Mesendoderm (in vitro differentiated cells): ENCODE measurements around the gene DNAJC3.

ENCODE experiments used
- DNase-seq: peaks from one replicate; pipeline ENCODE4 v3.0.0; 2013
- H2AK5ac ChIP-seq: 2 replicates; pipeline ENCODE4 v1.6.1; 2013; ENCODE audit warnings: low read length, inconsistent platforms
- H2BK120ac ChIP-seq: 2 replicates; pipeline ENCODE4 v1.6.1; 2013; ENCODE audit warnings: low read depth, mild to moderate bottlenecking, low read length, moderate library complexity, mixed read lengths
- H2BK15ac ChIP-seq: replicated peaks from 2 replicates; pipeline ENCODE4 v1.6.1; 2013; ENCODE audit warnings: low read depth, mild to moderate bottlenecking, moderate library complexity
- H2BK5ac ChIP-seq: 2 replicates; pipeline ENCODE4 v1.6.1; 2013; ENCODE audit warnings: low read length, inconsistent platforms
- H3K18ac ChIP-seq: 2 replicates; pipeline ENCODE4 v1.6.1; 2013; ENCODE audit warnings: mild to moderate bottlenecking, low read length, mixed read lengths
- H3K23ac ChIP-seq: one replicate; pipeline ENCODE4 v1.6.1; 2013; ENCODE audit warnings: low read length
- H3K27ac ChIP-seq: 2 replicates; pipeline ENCODE4 v1.5.1; 2013; ENCODE audit warnings: low read depth, mild to moderate bottlenecking, inconsistent platforms, low read length, moderate library complexity
- H3K27me3 ChIP-seq: 2 replicates; pipeline ENCODE4 v1.6.1; 2013; ENCODE audit warnings: low read length, control low read depth, mild to moderate bottlenecking, inconsistent platforms; ENCODE audit not compliant: insufficient read depth, poor library complexity
- H3K36me3 ChIP-seq: 2 replicates; pipeline ENCODE4 v1.6.1; 2013; ENCODE audit warnings: low read length, inconsistent platforms; ENCODE audit not compliant: control insufficient read depth, insufficient read depth
- H3K4ac ChIP-seq: one replicate; pipeline ENCODE4 v1.6.1; 2013; ENCODE audit warnings: low read depth, mild to moderate bottlenecking, low read length, moderate library complexity
- H3K4me1 ChIP-seq: 2 replicates; pipeline ENCODE4 v1.6.1; 2013; ENCODE audit warnings: low read depth, low read length, inconsistent platforms; ENCODE audit not compliant: control insufficient read depth
- H3K4me2 ChIP-seq: 2 replicates; pipeline ENCODE4 v1.6.1; 2013; ENCODE audit warnings: low read length
- H3K4me3 ChIP-seq: 2 replicates; pipeline ENCODE4 v1.5.1; 2013; ENCODE audit warnings: mild to moderate bottlenecking, low read length
- H3K56ac ChIP-seq: one replicate; pipeline ENCODE4 v1.6.1; 2013; ENCODE audit warnings: low read length
- H3K79me1 ChIP-seq: 2 replicates; pipeline ENCODE4 v1.6.1; 2013; ENCODE audit warnings: low read length, inconsistent platforms
- H3K79me2 ChIP-seq: 2 replicates; pipeline ENCODE4 v1.6.1; 2013; ENCODE audit warnings: mild to moderate bottlenecking, low read length; ENCODE audit not compliant: control insufficient read depth, insufficient read depth
- H3K9ac ChIP-seq: 2 replicates; pipeline ENCODE4 v1.6.1; 2013; ENCODE audit warnings: low read length, inconsistent platforms
- H4K5ac ChIP-seq: one replicate; pipeline ENCODE4 v1.6.1; 2013; ENCODE audit warnings: low read length
- H4K8ac ChIP-seq: one replicate; pipeline ENCODE4 v1.6.1; 2013; ENCODE audit warnings: low read depth, mild to moderate bottlenecking, control low read depth, low read length, moderate library complexity
- WGBS: extraction: QIAGEN DNeasy Blood & Tissue Kit; methylation state at CpG from one replicate; pipeline ENCODE4 v1.1.7; 2013; ENCODE audit warnings: low lambda C conversion rate, missing lambda C conversion rate; ENCODE audit not compliant: insufficient coverage; ENCODE audit errors: extremely low coverage; 5-methylcytosine and 5-hydroxymethylcytosine counted together

DNAJC3 gene

DNA sequence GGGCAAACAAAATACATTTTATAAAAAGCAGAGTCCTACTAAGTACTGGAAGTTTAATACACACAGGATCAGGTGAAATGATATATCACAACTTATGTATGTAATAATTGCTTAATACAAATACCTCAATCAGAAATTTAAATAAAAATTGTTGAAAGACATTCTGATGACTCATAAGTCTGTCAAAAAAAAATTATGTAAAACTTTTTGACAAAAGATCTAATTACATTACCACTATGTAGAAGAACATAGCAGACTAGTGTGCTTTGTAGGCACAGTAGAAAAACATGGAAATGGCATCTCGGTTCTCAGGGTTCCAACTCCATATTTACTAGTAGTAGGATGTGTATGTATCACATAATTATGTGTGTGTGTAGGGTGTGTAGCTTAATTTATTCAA, 156.2 kb downstream of the DNAJC3 start:
- Histone ChIP-seq H3K18ac (no peak overlapping the region), H3K27me3 (no peaks in the 10 kb centered on the region), H2BK15ac (no peak overlapping the region), H2AK5ac (no peak overlapping the region), H2BK5ac (no peak overlapping the region), H3K79me1 (no peaks in the 10 kb centered on the region), H3K9ac (no peak overlapping the region), H3K79me2 (no peaks in the 10 kb centered on the region), H3K23ac (no peak overlapping the region), H3K4me3 (no peak overlapping the region), H4K8ac (no peak overlapping the region), H3K4me2 (no peak overlapping the region), H3K56ac (no peak overlapping the region), H3K27ac (no peak overlapping the region), H2BK120ac (no peak overlapping the region), H3K36me3 (no peaks in the 10 kb centered on the region), H3K4ac (no peak overlapping the region), H4K5ac (no peak overlapping the region), H3K4me1 (no peaks in the 10 kb centered on the region)
- DNase-seq, result no peak
- no CpG with 5 or more reads among the region's 1 CpG for WGBS

DNA sequence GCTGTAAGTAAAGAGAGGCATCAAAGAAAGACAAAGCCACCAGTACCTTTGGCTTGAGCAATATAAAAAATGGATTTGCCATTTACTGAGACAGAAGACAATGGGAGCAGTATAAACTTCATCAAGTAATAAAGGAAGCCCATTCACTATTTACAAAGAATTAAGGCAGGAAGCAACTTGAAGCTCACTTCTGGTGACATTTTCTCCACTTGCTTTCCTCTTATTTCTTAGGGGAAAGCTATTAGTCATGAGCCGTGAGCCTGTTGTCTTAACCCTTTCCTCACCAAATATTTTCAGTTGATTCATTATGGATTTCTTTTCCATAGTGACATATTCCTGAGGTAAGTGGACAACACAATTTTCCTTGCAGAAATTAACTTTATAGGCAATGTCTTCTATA, 156.8 kb downstream of the DNAJC3 start:
- Histone ChIP-seq H4K8ac (no peak overlapping the region), H3K4me2 (no peak overlapping the region), H2BK15ac (no peak overlapping the region), H3K56ac (no peak overlapping the region), H3K36me3 (no peaks in the 10 kb centered on the region), H3K4ac (no peak overlapping the region), H2BK5ac (no peak overlapping the region), H2BK120ac (no peak overlapping the region), H3K9ac (no peak overlapping the region), H3K4me3 (no peak overlapping the region), H3K27ac (no peak overlapping the region), H3K4me1 (no peaks in the 10 kb centered on the region), H2AK5ac (no peak overlapping the region), H4K5ac (no peak overlapping the region), H3K79me2 (no peaks in the 10 kb centered on the region), H3K27me3 (no peaks in the 10 kb centered on the region), H3K79me1 (no peaks in the 10 kb centered on the region), H3K18ac (no peak overlapping the region), H3K23ac (no peak overlapping the region)
- DNase-seq, result peak; percentile 6
- WGBS, result no CpG with 5 or more reads among the region's 1 CpG

GRCh38 chr13:95834134-95834765, 157.3 kb downstream of the DNAJC3 start:
- DNase-seq, result peak; percentile 65
- Histone ChIP-seq H3K18ac (no peak overlapping the region), H3K4ac (no peak overlapping the region), H3K4me3 (no peak overlapping the region), H4K5ac (no peak overlapping the region), H3K79me1 (no peaks in the 10 kb centered on the region), H3K79me2 (no peaks in the 10 kb centered on the region), H3K27ac (no peak overlapping the region), H2BK120ac (no peak overlapping the region), H3K56ac (no peak overlapping the region), H3K4me1 (no peaks in the 10 kb centered on the region), H3K36me3 (no peaks in the 10 kb centered on the region), H2BK5ac (no peak overlapping the region), H3K23ac (no peak overlapping the region), H4K8ac (no peak overlapping the region), H3K9ac (no peak overlapping the region), H2BK15ac (no peak overlapping the region), H3K27me3 (no peaks in the 10 kb centered on the region), H3K4me2 (no peak overlapping the region), H2AK5ac (no peak overlapping the region)
- WGBS, result no CpG with 5 or more reads among the region's 3 CpGs

- H4K8ac ChIP-seq, result no peak overlapping the region
- H3K4me2 ChIP-seq, result no peak overlapping the region
- H2AK5ac ChIP-seq, result no peak overlapping the region
- H3K9ac ChIP-seq, result no peak overlapping the region
- no peak for DNase-seq
- no peak overlapping the region for H2BK15ac ChIP-seq
- no peaks in the 10 kb centered on the region for H3K4me1 ChIP-seq
- H3K4ac ChIP-seq, result no peak overlapping the region
- no peak overlapping the region for H2BK120ac ChIP-seq
- no peak overlapping the region for H4K5ac ChIP-seq
- H3K56ac ChIP-seq, result no peak overlapping the region
- H3K4me3 ChIP-seq, result no peak overlapping the region
- H3K79me2 ChIP-seq, result no peaks in the 10 kb centered on the region
- no peaks in the 10 kb centered on the region for H3K36me3 ChIP-seq
- no peak overlapping the region for H3K27ac ChIP-seq
- H3K27me3 ChIP-seq, result no peaks in the 10 kb centered on the region
- no peak overlapping the region for H3K18ac ChIP-seq
- H2BK5ac ChIP-seq, result no peak overlapping the region
- no peak overlapping the region for H3K23ac ChIP-seq
- no peaks in the 10 kb centered on the region for H3K79me1 ChIP-seq
Measured at GRCh38 chr13:95841894-95842293, 165.0 kb downstream of the DNAJC3 start.

- no peak overlapping the region for H2BK120ac ChIP-seq
- H3K27ac ChIP-seq, result no peak overlapping the region
- H3K9ac ChIP-seq, result no peak overlapping the region
- H3K18ac ChIP-seq, result no peak overlapping the region
- H3K23ac ChIP-seq, result no peak overlapping the region
- no peak overlapping the region for H3K4ac ChIP-seq
- no peak overlapping the region for H3K4me2 ChIP-seq
- no peak overlapping the region for H2BK15ac ChIP-seq
- H2BK5ac ChIP-seq, result no peak overlapping the region
- no peaks in the 10 kb centered on the region for H3K79me2 ChIP-seq
- H2AK5ac ChIP-seq, result no peak overlapping the region
- WGBS, result no CpG with 5 or more reads among the region's 2 CpGs
- H3K4me3 ChIP-seq, result no peak overlapping the region
- H3K27me3 ChIP-seq, result no peaks in the 10 kb centered on the region
- H4K8ac ChIP-seq, result no peak overlapping the region
- no peaks in the 10 kb centered on the region for H3K4me1 ChIP-seq
- no peak overlapping the region for H4K5ac ChIP-seq
- no peak overlapping the region for H3K56ac ChIP-seq
- no peaks in the 10 kb centered on the region for H3K79me1 ChIP-seq
- H3K36me3 ChIP-seq, result no peaks in the 10 kb centered on the region
- no peak for DNase-seq
Measured at GRCh38 chr13:95842898-95843297, 166.0 kb downstream of the DNAJC3 start.
